HG02852 (cell line): ENCODE measurements around the gene ATP6AP2.

Experiments
- ATAC-seq: cut with Tn5 transposase; IDR thresholded peaks from one replicate; pipeline ENCODE4 v1.9.1; 2021; ENCODE audit warnings: mild to moderate bottlenecking, moderate library complexity; ENCODE audit not compliant: unreplicated experiment

ATP6AP2 gene

DNA sequence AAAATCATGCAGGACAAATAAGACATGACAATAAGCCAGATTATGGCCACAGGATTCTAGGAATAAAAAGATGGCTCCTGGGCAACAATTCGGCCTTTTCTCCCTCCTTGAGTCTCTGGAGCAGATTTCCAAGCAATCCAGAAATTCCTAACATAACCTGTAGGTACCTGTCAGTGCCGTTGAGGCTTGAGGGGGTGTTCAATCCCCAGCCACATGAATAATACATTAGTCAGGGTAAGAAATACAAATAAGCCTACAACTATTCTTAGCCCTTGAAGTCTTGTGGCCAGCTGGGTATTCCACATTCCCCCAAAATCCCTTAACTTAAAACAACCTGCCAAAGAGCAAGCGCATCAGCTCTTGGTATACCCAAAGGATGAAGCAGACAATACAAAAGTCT, 56.9 kb downstream of the ATP6AP2 start:
- ATAC-seq, result no peak

DNA sequence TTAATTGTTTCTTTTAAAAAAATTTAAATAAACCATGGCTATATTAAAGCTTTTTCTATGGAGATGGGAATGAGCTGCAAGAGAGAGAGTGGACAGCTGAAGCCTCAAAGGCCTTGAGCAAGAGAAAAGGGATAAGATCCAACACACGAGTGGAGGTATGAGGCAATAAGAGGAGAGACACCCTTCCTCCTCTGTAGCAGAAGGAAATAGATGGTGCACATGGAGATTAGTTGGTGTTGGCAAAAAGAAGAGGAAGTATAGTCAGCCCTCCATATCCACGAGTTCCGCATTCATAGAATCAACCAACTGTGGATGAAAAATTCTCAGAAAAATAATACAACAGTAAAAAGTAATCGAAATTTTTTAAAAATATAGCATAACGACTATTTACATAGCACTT, 63.4 kb downstream of the ATP6AP2 start:
- ATAC-seq, result no peak

GRCh38 chrX:40644821-40645358, 64.1 kb downstream of the ATP6AP2 start:
- peak; percentile 35 for ATAC-seq

GRCh38 chrX:40646489-40647306, 65.9 kb downstream of the ATP6AP2 start:
- ATAC-seq, result peak; percentile 26

GRCh38 chrX:40647307-40648197, 66.8 kb downstream of the ATP6AP2 start, which contains the start of gene CXorf38:
Gene CXorf38 (minus strand): TSS chrX:40647561. CDS start chrX:40647520, 41 bp downstream.
- peak; percentile 73 for ATAC-seq

- ATAC-seq, result no peak
Measured at GRCh38 chrX:40651620-40652223, 71.0 kb downstream of the ATP6AP2 start.

DNA sequence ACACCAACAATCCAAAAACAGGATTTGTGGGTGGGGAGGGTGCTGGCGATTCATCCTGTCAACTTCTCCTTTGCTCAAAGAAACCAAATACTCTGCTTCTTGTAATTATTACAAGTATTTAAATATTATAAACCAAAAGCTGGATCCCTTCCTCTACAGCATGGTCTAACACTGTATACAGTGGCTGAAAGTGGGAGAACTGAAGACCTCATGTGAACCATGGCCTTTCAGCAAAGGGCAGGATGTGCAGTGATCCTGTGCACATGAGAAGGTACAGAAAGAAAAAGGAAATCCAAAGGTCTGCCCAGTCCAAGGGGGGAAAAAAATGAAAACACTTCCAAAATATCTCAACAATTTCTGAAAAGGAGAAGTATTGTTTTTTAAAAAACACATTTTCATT, 71.9 kb downstream of the ATP6AP2 start:
- no peak for ATAC-seq

GRCh38 chrX:40653535-40653934, 72.8 kb downstream of the ATP6AP2 start:
- no peak for ATAC-seq
